Stimulated activated CD4-positive, alpha-beta T cell treated with anti-CD3 and anti-CD28 coated beads, Interleukin-1b, Interleukin-23, amount 100 ng/mL, for 48 hours (primary cell): ENCODE data around the gene EN2.

Experiments
- DNase-seq: peaks from one replicate; pipeline ENCODE4 v3.0.0-alpha.2; 2020

EN2 gene

DNA sequence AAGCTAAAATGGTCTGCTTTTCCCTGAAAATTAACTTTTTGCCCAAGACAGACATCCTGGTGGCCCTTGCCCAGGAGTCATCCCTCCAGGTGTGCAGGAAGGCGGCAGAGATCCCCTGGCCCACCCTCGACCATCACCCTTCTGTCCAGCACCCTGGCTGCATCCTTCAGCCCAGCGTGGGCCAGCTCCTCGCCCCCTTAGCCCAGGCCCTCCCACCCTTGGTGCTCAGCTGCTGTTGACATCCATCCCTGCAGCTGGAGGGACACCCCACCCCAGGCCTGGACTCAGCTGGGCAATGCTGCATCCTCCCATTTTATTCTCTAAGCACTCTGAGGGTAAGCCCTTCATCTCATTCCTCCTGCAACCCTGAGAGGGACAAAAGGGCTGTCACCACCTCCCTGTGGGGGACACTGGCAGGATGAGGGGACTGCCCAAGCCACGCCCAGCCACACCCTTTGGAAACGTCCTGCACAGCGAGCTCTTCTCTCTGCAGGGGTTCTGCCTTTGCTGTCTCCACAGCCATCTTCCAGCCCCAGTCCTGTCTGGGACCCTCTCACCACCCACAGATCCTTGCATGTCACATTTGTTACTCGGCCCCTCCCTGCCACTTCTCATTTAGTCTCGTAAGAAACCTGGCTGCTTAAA is 30.7 kb downstream of the EN2 start:
- DNase-seq: no peak

DNA sequence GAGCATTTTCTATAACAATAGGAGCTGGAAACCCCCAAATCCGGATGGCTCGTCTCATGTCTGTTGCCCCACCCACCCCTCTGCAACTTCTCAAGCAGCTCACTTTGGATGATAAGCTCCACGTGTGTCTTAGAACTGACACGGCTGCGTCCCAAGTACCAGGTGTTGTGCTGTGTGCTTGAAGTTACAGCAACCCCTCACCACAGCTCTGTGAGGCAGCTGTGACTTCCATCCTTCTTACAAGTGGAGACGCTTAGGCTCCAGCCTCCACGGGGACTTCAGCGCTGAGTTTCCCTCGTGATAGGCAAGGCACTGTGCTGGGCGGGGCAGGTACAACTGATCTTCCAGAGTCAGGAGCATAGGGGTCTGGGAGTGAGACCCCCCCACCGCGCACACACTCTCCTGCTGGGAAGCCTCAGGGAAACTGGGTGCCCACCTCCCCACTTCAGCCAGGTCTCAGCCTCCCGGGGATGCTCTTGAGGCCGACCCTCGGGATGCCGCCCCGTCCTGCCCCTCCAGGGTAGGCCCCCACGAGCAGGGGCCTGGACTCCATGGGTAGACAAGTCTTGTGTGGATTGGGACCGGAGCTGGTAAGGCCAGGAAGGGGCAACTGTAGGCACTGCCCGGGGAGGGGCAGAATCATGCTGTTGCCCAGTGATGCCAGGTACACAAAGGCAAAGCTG is 31.4 kb downstream of the EN2 start:
- DNase-seq: no peak

DNA sequence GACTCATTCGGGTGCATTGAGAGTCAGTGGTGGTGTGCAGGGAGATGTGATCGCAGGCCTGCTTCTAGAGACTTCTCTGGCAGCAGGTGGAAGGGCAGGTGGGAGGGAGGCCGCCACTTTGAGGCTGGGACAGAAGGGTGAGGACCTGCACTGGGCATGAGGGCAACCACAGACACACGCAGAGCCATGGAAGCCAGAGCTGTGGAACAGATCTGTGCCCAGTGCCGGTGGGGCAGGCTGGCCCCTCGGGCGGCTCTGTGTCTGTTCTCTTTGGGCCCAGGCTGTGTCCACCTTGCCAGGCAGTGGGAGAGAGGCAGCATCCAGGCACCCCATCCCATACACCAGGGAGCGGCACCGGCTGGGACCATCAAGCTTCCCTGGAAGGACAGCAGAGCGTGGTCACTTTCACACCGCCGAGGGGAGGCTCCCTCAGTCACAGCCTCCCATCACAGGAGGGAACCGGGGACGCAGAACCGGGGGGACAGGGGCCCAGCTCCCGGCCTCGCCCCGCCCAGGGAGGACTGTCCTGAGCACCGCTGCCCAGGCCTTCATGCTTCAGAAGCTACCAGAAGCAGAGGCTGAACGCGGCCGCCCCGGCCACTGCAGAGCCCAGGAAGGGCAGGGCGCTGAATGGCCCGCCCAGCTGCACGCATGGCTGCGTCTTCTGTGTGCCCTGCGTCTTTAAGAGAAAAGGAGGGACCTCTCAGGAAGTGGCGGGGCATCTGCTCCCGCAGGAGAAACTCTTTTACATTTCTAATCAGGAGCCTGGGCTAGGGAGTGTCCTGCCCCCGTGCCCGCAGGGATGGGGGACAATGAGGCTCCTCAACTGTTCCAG is 32.1 kb downstream of the EN2 start:
- DNase-seq: no peak

DNA sequence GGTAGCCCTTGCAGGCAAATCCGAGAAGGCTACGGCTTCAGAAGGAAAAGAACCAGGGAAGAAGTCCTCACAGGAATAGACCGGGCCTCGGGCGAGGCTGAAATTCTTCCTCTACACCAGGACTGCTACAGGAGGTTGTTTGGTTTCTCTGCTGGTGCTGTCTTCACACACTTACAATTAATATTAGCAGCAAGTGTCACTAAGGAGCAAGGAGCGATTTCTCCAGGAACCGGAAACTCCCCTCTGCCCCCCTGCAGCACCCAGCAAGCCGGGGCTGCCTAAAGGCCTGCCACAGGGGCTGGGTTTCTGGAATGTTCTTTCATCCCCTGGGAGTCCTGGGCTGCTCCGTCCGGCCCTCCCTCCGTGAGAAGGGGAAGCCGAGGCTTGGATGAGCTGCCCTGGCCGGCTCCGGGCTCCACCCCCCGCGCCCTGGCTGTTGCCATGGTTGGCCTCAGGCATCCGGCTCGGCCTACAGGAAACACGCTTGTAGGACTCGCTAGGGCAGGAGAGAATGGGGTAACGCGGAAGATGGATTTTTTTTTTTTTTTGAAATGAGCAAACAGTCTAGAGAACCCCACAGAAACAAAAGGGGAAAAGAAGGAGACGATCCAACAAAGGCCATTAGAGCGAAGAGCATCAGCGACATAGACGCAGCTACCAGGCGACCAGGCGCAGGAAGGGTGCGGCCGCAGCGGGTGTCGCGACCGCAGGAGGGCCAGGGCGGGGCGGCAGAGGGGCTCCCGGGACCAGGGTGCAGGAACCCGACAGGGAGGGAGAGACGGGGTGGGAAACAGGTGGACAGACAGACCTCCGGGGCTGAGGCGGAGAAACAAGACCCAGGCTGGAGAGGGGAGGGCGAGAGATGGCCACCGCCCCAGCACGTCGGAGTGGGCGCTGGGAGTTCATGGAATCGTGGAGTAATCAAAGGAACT is 33.0 kb downstream of the EN2 start:
- DNase-seq: peak; percentile 33

DNA sequence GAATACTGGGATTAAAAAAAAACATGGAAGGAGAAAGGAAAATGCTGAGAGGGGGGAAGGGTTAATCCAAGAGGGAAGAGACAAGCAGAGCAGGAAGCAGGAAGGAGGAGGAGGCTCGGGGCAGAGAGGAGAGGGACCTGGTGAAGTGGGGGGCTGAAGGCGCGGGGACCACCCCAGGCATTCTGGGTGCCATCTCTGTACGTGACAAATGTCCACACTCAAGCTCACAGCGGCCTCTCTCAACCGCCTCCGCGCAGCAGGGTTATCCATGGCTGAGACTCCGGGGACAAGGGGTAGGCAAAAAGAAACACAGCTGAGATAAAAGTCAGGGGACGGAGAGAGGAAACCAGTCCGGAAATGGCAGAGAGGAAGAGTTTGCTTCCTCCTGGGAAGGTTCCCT is 33.9 kb downstream of the EN2 start:
- DNase-seq: no peak

DNA sequence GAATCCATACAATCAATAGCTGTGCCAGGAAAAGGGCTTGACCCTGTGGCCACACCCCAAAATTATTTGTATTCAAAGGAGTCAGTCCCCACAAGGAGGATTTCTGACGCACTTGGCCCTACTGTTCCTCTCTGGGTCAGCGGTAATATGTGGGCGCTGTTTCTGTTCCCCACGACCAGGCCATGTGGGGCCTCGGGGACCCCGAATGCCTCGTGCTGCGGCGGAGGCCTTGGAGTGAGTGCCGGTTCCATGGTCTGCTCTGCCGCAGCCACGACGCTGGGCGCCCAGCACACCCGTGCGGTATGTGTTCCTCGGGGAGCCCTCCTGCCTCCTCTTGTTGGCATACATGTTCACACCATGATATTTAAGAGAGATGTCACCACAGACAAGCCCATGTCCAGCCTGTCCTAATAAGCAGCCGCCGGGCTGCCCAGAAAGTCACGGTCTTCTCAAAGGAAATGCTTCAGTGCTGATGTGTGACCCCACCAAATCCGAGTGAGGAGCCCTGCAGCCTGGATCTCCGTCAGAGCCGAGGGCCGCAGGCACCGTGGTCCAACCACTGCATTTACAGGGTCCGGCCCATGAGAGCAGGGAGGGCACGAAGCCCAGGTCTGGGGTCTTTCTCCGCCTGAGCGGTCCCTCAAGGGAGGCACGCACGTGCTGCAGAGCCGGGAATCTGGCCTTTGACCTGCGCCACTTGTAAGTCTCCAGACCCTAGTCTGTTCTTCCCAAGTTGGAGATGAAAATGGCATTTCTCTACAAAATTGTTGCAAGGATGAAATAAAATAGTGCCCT is 36.0 kb downstream of the EN2 start:
- DNase-seq: no peak

DNA sequence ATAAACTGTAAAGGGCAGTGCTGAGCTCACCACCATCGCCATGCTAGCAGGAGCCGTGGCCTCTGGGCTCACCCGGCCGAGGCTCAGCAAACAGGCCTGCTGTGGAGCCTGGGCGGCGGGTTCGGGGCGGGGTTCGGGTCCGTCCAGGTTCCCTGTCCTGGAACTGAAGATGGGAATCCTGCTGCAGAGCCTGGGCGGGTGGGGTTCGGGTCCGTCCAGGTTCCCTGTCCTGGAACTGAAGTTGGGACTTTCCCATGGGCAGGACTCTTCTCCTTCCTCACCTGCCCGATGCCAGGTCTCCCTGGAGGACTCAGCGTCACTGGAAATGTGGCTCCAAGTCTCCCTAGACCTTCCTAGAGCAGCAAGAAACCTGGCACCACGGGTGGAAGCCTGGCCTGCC is 36.6 kb downstream of the EN2 start:
- DNase-seq: no peak

DNA sequence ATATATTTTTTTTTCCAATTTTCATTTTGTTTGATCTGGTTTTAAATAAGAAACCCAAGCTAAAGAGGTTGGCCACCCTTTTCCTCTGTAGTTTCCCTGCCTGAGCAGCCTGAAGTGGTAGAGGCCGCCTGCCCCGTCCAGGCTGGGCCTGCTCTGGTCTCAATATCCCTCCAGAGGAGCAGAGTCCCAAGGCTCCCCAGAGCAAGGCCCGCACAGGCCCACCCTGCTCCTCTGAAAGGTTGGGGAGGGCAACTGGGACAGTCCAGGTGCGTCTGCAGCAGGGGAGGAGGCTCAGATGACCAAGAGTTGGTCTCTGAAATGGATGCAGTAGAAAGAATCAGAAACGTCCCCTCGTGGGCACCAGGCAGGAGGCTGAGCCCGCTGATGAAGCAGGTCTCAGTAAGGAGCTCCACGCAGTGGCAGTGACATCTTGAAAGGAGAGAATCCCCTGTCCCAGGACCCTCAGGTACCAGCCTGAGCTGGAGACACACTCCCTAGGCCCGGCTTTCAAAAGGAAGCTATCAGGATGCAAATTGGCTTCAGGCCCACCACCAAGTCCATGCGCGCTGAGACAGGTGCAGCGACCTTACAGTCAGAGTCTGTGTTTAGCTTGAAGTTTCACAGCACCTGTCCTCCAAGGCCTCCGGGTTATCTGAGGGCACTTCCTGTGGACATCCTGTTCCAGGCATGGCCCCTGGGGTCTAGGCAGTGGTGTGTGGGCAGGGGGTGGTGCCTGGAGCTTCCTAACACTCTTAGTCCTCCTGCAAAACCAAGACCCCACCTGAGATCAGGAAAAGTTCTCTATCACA is 37.7 kb downstream of the EN2 start:
- no peak for DNase-seq

DNA sequence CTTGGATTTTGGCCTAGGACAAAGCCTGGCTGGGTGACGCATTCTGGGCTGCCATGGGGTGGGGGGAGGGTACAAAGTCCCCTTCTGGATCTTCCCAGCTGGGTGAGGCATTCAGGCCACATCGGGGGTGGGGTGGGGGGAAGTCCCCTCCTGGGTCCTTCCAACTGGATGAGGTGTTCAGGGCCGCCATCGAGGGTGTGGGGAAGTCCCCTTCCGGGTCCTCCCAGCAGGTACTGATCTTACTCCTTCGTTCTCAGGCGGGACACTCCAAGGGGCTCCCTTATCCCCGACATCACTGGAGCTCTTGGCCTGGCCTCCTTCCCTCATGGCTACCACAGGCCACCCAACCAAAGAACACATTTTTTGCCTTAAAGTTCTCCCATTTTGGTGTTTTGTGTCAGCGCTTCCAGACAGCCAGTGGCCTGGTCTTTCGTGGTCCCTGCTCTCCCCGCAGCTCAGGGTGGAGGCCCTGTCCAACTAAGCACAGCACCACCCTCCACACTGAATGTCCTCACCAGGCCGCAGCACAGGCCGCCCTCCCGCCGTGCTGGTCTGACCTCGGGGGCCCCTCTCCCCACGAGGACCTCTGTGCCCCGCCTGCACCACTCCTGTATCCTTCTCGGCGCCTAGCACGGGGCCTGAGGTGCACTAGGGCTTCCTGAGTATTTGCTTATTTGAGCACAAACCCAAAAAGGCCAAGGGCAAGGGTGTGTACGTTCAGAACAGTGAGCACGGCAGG is 38.5 kb downstream of the EN2 start:
- no peak for DNase-seq

DNA sequence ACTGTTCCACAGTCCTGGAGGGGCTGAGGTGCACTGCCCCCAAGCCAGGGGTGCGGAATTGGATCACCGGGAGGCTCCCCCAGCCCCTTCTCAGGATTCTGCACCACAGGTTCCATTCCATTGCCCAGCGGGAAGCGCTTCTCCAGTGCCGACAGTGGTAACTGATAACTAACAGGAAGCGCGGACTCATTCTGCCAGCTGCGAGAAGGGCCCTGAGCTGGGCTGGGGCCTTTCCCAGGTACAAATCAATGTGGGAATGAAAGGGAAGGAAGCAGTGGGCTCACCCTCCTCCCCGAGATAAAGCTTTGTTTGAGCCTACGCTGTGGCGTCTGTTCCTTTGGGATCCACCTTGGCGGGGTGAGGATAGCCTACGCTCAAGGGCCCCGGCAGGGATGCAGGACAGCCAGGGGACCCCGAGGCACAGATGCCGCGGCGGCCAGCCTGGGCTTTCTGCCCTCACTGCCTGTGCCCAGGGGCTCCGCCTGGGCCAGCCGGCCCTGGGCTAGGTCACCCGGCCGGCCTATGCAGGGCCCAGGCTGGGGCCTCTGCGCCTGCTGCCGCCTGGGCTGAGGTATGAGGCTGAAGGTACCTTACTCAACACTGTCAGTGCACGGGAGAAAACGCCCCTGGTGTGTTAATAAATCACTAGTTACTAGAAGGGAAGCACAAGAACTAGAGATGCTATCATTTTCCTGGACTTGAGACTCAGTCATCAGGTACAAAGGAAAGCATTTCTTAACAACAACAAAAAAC is 39.4 kb downstream of the EN2 start:
- no peak for DNase-seq

DNA sequence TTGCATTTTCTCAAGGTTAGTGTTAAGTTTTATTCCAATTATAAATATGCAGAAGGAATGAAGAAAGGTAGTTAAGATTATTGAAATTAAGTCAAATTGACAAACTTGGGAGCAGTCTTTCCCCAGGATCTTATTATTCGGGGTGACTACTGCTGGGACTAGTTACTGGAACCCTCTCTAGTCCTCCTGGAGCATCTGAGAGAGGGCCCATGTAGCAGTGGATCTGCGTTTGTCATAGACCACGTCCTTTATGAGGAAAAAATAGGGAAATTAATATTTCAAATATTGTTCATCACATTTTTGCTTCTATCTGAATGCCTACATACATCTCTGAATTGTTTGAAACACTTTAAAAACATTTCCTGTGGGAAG is 47.5 kb downstream of the EN2 start:
- no peak for DNase-seq

DNA sequence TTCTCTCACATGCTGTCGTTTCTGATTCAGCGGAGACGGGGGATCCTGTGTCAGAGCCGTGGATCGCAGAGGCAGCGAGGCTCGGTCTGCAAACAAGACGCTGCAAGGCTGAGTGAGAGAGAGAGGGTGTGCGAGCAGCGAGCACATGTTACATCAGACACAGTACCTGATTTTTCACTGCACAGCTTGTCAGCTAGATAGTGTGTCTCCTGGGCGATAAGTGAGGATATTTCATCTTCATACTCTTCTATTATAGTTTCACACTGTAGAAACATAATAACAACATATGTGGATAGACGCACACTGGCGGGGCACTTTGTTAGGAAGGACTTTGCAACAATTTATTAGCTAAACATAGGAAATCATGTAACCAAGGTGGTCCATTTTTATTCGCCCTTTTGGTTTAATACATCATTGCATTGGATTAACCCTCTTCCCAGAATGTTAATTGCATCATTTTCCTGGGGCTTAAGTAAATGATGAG is 49.0 kb downstream of the EN2 start:
- DNase-seq: no peak

DNA sequence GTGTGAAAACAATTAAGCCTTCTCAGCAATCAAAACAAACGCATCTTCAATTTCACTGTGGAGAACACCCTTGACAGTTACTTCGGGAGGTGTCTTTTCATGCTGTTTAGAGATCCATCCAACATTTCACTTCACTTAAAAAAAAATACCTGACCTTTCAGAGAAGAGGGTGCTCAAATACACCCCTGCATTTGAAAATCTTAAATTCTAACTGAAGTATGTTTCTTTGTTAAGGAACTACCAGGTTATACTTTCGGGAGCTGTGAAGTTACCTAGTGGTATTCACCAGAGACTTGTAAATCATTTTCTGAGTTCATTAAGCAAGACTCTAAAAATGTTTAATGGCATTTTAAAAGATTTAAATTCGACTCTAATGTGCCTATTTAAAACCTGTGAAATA is 49.6 kb downstream of the EN2 start:
- no peak for DNase-seq

DNA sequence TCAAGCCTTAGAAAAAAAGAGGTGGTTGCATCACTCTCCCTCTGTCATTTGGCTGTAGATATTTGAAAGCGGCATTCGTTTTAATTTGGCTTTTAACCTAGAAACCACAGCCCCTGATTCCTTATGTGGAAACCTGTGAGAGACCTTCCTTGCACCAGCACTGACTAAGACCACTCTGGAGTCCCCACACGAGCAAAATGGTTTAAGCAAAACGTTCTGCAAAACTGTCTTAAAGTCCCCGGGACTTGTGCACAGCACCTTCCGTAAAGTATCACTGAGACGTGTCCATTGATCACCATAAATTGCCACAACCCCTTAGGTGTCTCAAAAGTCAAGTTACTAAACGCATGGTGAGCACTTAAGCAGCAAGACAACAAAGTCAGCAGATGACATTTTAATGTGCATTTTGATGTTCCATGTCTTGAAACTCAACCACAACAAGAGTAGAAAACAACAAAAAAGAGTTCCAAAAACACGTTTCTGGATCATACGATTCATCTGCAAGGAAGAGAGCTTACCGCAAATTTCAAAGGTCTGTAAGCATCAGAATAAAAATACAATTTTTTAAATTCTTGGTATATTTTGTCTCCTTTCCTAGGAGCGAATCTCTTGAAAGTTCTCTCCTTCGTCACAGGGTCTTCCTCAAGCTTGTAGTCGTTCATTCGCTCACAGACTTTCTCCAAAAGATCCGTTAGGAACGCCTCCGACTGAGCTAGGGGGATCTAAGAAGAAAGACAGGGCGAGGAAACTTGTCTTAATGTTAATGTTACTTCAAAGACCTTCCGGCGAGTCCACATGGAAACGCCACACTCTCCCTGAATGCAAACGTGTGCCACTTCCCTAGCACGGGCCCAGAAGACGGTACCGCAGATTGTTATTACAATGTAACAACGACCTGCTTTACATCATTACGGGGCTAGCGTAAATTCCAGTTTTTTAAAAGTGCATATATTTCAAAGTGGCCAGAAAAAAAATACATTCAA is 50.7 kb downstream of the EN2 start:
- no peak for DNase-seq

DNA sequence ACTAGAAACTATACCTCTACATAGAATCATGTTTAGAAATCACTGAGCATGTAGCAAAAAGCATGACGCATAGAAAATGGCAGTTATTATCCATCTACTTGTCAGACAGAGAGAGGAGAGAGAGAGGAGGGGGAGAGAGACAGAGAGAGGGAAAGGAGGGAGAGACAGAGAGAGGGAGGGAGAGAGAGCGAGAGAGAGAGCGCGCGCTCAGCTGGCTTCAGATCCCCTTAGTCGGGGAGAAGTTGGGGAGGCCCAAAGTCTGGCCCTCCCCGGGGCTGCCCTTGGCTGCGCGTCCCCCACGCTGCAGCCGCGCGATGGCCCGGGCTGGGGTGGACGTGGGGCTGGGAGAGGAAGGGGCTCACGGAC is 51.4 kb downstream of the EN2 start:
- no peak for DNase-seq

DNA sequence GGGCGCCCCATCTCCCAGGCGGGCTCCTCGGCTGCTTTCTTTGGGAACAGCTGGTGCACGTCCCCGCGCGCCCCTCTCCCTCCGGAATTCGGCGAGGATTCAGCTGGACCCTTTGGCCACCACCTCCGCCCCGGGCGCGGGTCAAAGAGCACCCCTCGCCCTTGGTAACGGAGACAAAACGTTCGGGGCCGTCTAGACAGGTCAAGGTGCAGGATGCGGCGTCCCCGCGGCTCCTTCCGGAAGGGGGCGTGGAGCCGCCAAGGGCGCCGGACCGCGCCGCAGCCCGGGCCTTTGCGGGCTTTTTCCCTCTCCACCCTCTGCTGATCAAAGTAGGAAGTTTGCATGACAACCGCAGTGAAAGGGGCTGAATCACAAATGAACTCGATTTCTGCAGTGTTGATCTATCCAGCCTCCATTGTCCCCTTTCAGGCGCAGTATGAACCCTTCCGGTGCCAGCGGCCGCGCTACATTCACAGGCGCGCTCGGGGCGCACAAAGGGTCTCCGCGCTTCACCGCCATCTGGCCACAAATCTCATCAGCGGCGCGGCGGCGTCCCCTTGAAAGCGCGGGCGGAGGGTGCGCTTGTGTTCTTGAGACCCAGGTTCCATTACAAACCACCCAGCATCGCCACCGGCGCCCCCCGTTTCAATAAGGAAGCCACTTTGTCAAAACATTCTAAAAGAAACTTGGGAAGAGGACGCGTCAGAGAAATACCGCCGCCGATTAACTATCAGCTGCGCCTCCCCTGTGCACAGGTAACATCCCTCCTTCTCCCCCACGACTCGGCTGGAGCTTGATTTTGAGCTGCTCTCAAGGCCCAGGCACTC is 52.0 kb downstream of the EN2 start:
- DNase-seq: no peak

DNA sequence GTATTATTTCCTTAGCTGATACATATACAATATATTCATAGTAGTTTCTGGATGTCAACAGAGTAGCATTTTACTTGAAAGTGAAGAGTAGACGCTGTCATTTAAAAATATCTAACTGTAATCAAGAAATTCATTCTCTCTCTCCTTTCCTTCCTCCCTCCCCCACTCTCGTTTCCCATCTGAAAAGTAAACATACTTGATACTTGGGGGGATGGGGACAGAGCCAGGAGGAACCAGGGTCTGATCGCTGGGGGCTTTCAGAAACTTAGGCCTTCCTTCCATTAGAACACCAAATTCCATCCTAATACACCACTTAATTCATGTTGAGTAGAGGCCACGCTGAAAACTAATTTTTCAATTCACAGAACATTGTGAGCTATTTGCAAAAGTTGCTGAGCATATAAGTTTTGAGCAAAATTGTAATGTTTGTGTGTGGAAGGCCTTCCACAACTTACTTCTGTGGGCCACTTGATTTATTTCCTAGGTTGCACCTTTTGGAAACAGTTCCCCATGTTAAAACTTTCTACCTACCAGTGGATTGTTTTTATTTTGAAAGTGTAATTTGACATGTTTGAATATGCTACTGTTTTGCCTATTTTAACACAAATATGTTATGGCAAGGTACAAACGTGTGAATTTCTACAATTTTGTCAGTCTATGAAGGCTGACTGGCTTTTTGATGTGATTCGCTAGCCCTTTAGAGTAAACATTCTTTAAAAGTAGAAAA is 53.2 kb downstream of the EN2 start:
- DNase-seq: no peak
